IPS-15b (cell line): ENCODE measurements around the gene LRRC47.
"Not testable (repeated sequence)": the region's sequence is repeated elsewhere in the genome, so short reads cannot be mapped to it uniquely, and the experiment has no call there.

Source experiments
- H3K27me3 ChIP-seq: one replicate; pipeline ENCODE4 v1.6.1; 2013; ENCODE audit warnings: low read length; ENCODE audit not compliant: control insufficient read depth, insufficient read depth
- H3K36me3 ChIP-seq: one replicate; pipeline ENCODE4 v1.6.1; 2013; ENCODE audit warnings: low read length; ENCODE audit not compliant: control insufficient read depth, insufficient read depth
- H3K4me1 ChIP-seq: one replicate; pipeline ENCODE4 v1.6.1; 2013; ENCODE audit warnings: mild to moderate bottlenecking, low read length; ENCODE audit not compliant: control insufficient read depth, insufficient read depth
- H3K4me3 ChIP-seq: one replicate; pipeline ENCODE4 v1.5.1; 2013; ENCODE audit warnings: low read depth, low read length
- H3K9ac ChIP-seq: one replicate; pipeline ENCODE4 v1.6.1; 2013; ENCODE audit warnings: low read depth, mild to moderate bottlenecking, low read length
- H3K9me3 ChIP-seq: one replicate; pipeline ENCODE4 v1.6.1; 2013; ENCODE audit warnings: mild to moderate bottlenecking, low read length; ENCODE audit not compliant: control insufficient read depth, insufficient read depth

LRRC47 gene

GRCh38 chr1:3814065-3814464 is 17.8 kb upstream of the LRRC47 start:
- Histone ChIP-seq H3K27me3 (no peaks in the 10 kb centered on the region), H3K4me3 (no peak overlapping the region), H3K9ac (no peak overlapping the region), H3K36me3 (peaks cover 6% of the 10 kb centered on the region), H3K9me3 (no peaks in the 10 kb centered on the region), H3K4me1 (no peaks in the 10 kb centered on the region)

- H3K36me3 ChIP-seq: peaks cover 6% of the 10 kb centered on the region
- H3K9ac ChIP-seq: no peak overlapping the region
- no peaks in the 10 kb centered on the region for H3K27me3 ChIP-seq
- no peak overlapping the region for H3K4me3 ChIP-seq
- no peaks in the 10 kb centered on the region for H3K4me1 ChIP-seq
- no peaks in the 10 kb centered on the region for H3K9me3 ChIP-seq
These were observed 15.3 kb upstream of the LRRC47 start for GRCh38 chr1:3811595-3811911.

- H3K36me3 ChIP-seq, H3K9ac ChIP-seq, H3K4me1 ChIP-seq, H3K27me3 ChIP-seq, H3K4me3 ChIP-seq, H3K9me3 ChIP-seq: not testable (repeated sequence)
These were observed 14.0 kb upstream of the LRRC47 start for GRCh38 chr1:3810149-3810761.

GRCh38 chr1:3809680-3810079 is 13.4 kb upstream of the LRRC47 start:
- Histone ChIP-seq H3K36me3 (no peaks in the 10 kb centered on the region), H3K4me3 (no peak overlapping the region), H3K9ac (no peak overlapping the region)

GRCh38 chr1:3807769-3808168 is 11.5 kb upstream of the LRRC47 start:
- H3K4me1 ChIP-seq: no peaks in the 10 kb centered on the region
- H3K4me3 ChIP-seq: no peak overlapping the region
- no peak overlapping the region for H3K9ac ChIP-seq
- H3K9me3 ChIP-seq: no peaks in the 10 kb centered on the region
- H3K27me3 ChIP-seq: no peaks in the 10 kb centered on the region
- H3K36me3 ChIP-seq: no peaks in the 10 kb centered on the region

More at GRCh38 chr1:3809680-3810079, 13.4 kb upstream of the LRRC47 start:
- no peaks in the 10 kb centered on the region for H3K4me1 ChIP-seq
- no peaks in the 10 kb centered on the region for H3K27me3 ChIP-seq
- no peaks in the 10 kb centered on the region for H3K9me3 ChIP-seq

- Histone ChIP-seq H3K27me3 (no peaks in the 10 kb centered on the region), H3K4me1 (no peaks in the 10 kb centered on the region), H3K9ac (no peak overlapping the region), H3K36me3 (no peaks in the 10 kb centered on the region), H3K4me3 (no peak overlapping the region), H3K9me3 (no peaks in the 10 kb centered on the region)
These were observed 8.7 kb upstream of the LRRC47 start for GRCh38 chr1:3805038-3805437.

- H3K36me3 ChIP-seq, H3K4me1 ChIP-seq, H3K9ac ChIP-seq, H3K27me3 ChIP-seq, H3K9me3 ChIP-seq, H3K4me3 ChIP-seq: not testable (repeated sequence)
These were observed 8.3 kb upstream of the LRRC47 start for GRCh38 chr1:3804627-3804944.

GRCh38 chr1:3803905-3804626 is 7.8 kb upstream of the LRRC47 start:
- no peak overlapping the region for H3K4me3 ChIP-seq

GRCh38 chr1:3800795-3801194 is 4.5 kb upstream of the LRRC47 start:
- not testable (repeated sequence) for H3K9me3 ChIP-seq, H3K4me3 ChIP-seq, H3K27me3 ChIP-seq, H3K4me1 ChIP-seq, H3K36me3 ChIP-seq, H3K9ac ChIP-seq

More at GRCh38 chr1:3803905-3804626, 7.8 kb upstream of the LRRC47 start:
- Histone ChIP-seq H3K9me3 (no peaks in the 10 kb centered on the region), H3K9ac (no peak overlapping the region), H3K4me1 (no peaks in the 10 kb centered on the region), H3K27me3 (no peaks in the 10 kb centered on the region), H3K36me3 (no peaks in the 10 kb centered on the region)

- H3K27me3 ChIP-seq: no peaks in the 10 kb centered on the region
- H3K4me1 ChIP-seq: no peaks in the 10 kb centered on the region
- H3K9ac ChIP-seq: no peak overlapping the region
- no peaks in the 10 kb centered on the region for H3K9me3 ChIP-seq
- H3K4me3 ChIP-seq: no peak overlapping the region
- H3K36me3 ChIP-seq: no peaks in the 10 kb centered on the region
These were observed 3.8 kb upstream of the LRRC47 start for GRCh38 chr1:3799976-3800685.

- H3K4me3 ChIP-seq: peak overlapping the region; percentile 89
- H3K27me3 ChIP-seq: no peaks in the 10 kb centered on the region
- H3K9me3 ChIP-seq: no peaks in the 10 kb centered on the region
- peak overlapping the region; percentile 70 for H3K9ac ChIP-seq
- H3K36me3 ChIP-seq: peaks cover 3% of the 10 kb centered on the region
- peaks cover 6% of the 10 kb centered on the region for H3K4me1 ChIP-seq
These were observed 664 bp downstream of the LRRC47 start for GRCh38 chr1:3795453-3796214.
